ENCODE measurements around the gene NELFB. TPM values are rescaled to one million over a fixed set of nuclear protein-coding genes. Genes with fewer than 3 reads are reported as not detected.

The NELFB gene
- total and polyA plus RNA-seq, 9 of the 15 experiments (the other 6 are each of a cell fraction or from before 2014, with no cell fraction given), result 0.24 to 84.0 (median 29.7) TPM

- no peak for TF ChIP-seq YY1 (IDR thresholded peaks at IDR 0.05; ENCODE audit: borderline replicate concordance in 1 of 3, control insufficient read depth in 1 of 3, extremely low read depth in 1 of 3, insufficient read depth in 3 of 3, insufficient read length in 1 of 3, insufficient replicate concordance in 2 of 3, low read depth in 1 of 3, low read length in 2 of 3)
- TF ChIP-seq, protein P1, sequence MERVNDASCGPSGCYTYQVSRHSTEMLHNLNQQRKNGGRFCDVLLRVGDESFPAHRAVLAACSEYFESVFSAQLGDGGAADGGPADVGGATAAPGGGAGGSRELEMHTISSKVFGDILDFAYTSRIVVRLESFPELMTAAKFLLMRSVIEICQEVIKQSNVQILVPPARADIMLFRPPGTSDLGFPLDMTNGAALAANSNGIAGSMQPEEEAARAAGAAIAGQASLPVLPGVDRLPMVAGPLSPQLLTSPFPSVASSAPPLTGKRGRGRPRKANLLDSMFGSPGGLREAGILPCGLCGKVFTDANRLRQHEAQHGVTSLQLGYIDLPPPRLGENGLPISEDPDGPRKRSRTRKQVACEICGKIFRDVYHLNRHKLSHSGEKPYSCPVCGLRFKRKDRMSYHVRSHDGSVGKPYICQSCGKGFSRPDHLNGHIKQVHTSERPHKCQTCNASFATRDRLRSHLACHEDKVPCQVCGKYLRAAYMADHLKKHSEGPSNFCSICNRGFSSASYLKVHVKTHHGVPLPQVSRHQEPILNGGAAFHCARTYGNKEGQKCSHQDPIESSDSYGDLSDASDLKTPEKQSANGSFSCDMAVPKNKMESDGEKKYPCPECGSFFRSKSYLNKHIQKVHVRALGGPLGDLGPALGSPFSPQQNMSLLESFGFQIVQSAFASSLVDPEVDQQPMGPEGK (CRISPR knock-in tag; IDR thresholded peaks at IDR 0.05; ENCODE audit: borderline replicate concordance), result no peak
- TF ChIP-seq, protein P2, sequence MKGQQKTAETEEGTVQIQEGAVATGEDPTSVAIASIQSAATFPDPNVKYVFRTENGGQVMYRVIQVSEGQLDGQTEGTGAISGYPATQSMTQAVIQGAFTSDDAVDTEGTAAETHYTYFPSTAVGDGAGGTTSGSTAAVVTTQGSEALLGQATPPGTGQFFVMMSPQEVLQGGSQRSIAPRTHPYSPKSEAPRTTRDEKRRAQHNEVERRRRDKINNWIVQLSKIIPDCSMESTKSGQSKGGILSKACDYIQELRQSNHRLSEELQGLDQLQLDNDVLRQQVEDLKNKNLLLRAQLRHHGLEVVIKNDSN (CRISPR knock-in tag; IDR thresholded peaks at IDR 0.05), result no peak
- TF ChIP-seq RFX1 (IDR thresholded peaks at IDR 0.05), result no peak
- no peak for TF ChIP-seq ZNF175 (CRISPR knock-in tag; IDR thresholded peaks at IDR 0.05; ENCODE audit: low read depth)
- TF ChIP-seq ILK (tag; IDR thresholded peaks at IDR 0.05; ENCODE audit: borderline replicate concordance, low read depth), result no peak
- TF ChIP-seq THAP12 (CRISPR knock-in tag; IDR thresholded peaks at IDR 0.05), result no peak
- TF ChIP-seq ARID4B (CRISPR knock-in tag; IDR thresholded peaks at IDR 0.05), result no peak
- TF ChIP-seq PKNOX1 (IDR thresholded peaks at IDR 0.05), result peak; percentile 89
- TF ChIP-seq ZNF408 (CRISPR knock-in tag; IDR thresholded peaks at IDR 0.05; ENCODE audit: low read depth), result no peak
- no peak for TF ChIP-seq HNRNPH1 (optimal IDR thresholded peaks at IDR 0.05; ENCODE audit: low read depth, low read length)
- no peak for TF ChIP-seq SAFB2 (IDR thresholded peaks at IDR 0.05; ENCODE audit: borderline replicate concordance, low read depth, low read length, severe bottlenecking)
- TF ChIP-seq TCF7L2 (IDR thresholded peaks at IDR 0.05; ENCODE audit: low read depth, low read length), result no peak
- TF ChIP-seq ZNF133 (CRISPR knock-in tag; IDR thresholded peaks at IDR 0.05), result no peak
Measured at GRCh38 chr9:137307255-137308056, 52.3 kb downstream of the NELFB start (continued).
